K562 (cell line): ENCODE data around the gene CCNY. TPM values are rescaled to one million over a fixed set of nuclear protein-coding genes. Genes with fewer than 3 reads are reported as not detected.

Experiments
- CEBPZ ChIP-seq: fragments of 150-350 bp; IDR thresholded peaks from 2 replicates; pipeline ENCODE4 v1.6.1; 2014; ENCODE audit warnings: low read depth, mild to moderate bottlenecking, low read length, borderline replicate concordance
- MEF2A ChIP-seq: IDR thresholded peaks from 2 replicates; pipeline ENCODE4 v1.6.1; 2011; ENCODE audit warnings: low read depth, mild to moderate bottlenecking, low read length, moderate library complexity; ENCODE audit not compliant: control insufficient read depth
- MITF ChIP-seq: IDR thresholded peaks from 2 replicates; pipeline ENCODE4 v1.6.1; 2014; ENCODE audit warnings: antibody characterized with exemption
- NELFE ChIP-seq: IDR thresholded peaks from 2 replicates; pipeline ENCODE4 v1.6.1; 2011; ENCODE audit warnings: mild to moderate bottlenecking; ENCODE audit not compliant: insufficient read depth, insufficient read length
- NRF1 ChIP-seq, 2 experiments: fragments of 450-650 bp; IDR thresholded peaks in 1 of 2; conservative IDR thresholded peaks in 1 of 2; 2 replicates each; pipeline ENCODE4 v1.6.1; 2014; ENCODE audit warnings: mild to moderate bottlenecking in 2 of 2
- POU5F1 ChIP-seq: fragments of 150-350 bp; IDR thresholded peaks from 2 replicates; pipeline ENCODE4 v1.6.1; 2014; ENCODE audit warnings: borderline replicate concordance, low read length, low read depth, mild to moderate bottlenecking; ENCODE audit not compliant: partially characterized antibody
- PPARD ChIP-seq: fragments of 250-450 bp; sonication (Bioruptor Pico); IDR thresholded peaks from 2 replicates; pipeline ENCODE4 v1.8.0; 2022; ENCODE audit warnings: inconsistent platforms, mild to moderate bottlenecking, moderate library complexity
- PURB ChIP-seq: sonication (generic); formaldehyde crosslinking; IDR thresholded peaks from 2 replicates; pipeline ENCODE4 v1.9.0; 2021; ENCODE audit warnings: low read depth, mild to moderate bottlenecking, missing genetic modification reagents
- SMC3 ChIP-seq: conservative IDR thresholded peaks from 2 replicates; pipeline ENCODE4 v1.6.1; 2011; ENCODE audit warnings: low read depth, low read length, improper control_type of control experiment; ENCODE audit not compliant: insufficient read depth
- THRAP3 ChIP-seq: fragments of 450-650 bp; IDR thresholded peaks from 2 replicates; pipeline ENCODE4 v1.6.1; 2016; ENCODE audit warnings: mild to moderate bottlenecking, inconsistent platforms, borderline replicate concordance
- ZBTB40 ChIP-seq, 2 experiments: fragments of 450-650 bp in 1 of 2; sonication (generic) in 1 of 2; formaldehyde crosslinking in 1 of 2; IDR thresholded peaks; 2 replicates each; pipeline versions ENCODE4 v1.7.1 to v1.9.0; 2016 to 2022; ENCODE audit warnings: inconsistent platforms in 1 of 2, mild to moderate bottlenecking in 1 of 2, missing genetic modification reagents in 1 of 2
- polyA plus RNA-seq, 8 experiments: library from polyadenylated mRNA; depleted of rRNA in 4 of 8; stranded (reverse) in 5 of 8; unstranded in 3 of 8; fragments of >200 nt; fragmentation: Nextera tagmentation in 2 of 8; fragmentation: Illumina TruSeq in 1 of 8; extraction: Ambion mirVana in 2 of 8; extraction: Trizol in 1 of 8; gene quantifications; 2 replicates each; pipeline versions ENCODE4 v1.2.1 to v1.2.3, GENCODE V29; 2011 to 2014; ENCODE audit warnings: inconsistent platforms in 1 of 8, missing spikeins in 1 of 8
- total RNA-seq, 7 experiments: library from RNA; depleted of rRNA in 6 of 7; stranded (reverse); fragments of >200 nt in 6 of 7; fragmentation: Illumina TruSeq in 2 of 7; extraction: Trizol in 2 of 7; gene quantifications; 2 replicates each; pipeline versions ENCODE4 v1.2.1 to v1.2.3, GENCODE V29; 2011 to 2021; ENCODE audit warnings: low replicate concordance in 1 of 7

The CCNY gene
- total and polyA plus RNA-seq, 9 of the 15 experiments (the other 6 are each of a cell fraction or from before 2014, with no cell fraction given): 8.4 to 109 (median 38.6) TPM

- no peak for TF ChIP-seq ZBTB40 (IDR thresholded peaks at IDR 0.05)
- TF ChIP-seq ZBTB40 (CRISPR knock-in tag; IDR thresholded peaks at IDR 0.05): no peak
- TF ChIP-seq PURB (CRISPR knock-in tag): no peak
- no peak for TF ChIP-seq SMC3
- TF ChIP-seq MITF: no peak
- TF ChIP-seq THRAP3: no peak
- TF ChIP-seq MEF2A: no peak
- TF ChIP-seq PPARD (CRISPR knock-in tag): no peak
- TF ChIP-seq CEBPZ: no peak
- no peak for TF ChIP-seq NELFE
- no peak for TF ChIP-seq POU5F1
- TF ChIP-seq NRF1 (conservative IDR thresholded peaks at IDR 0.05 in 1 of 2, IDR thresholded peaks at IDR 0.05 in 1 of 2): no peak
Observed at GRCh38 chr10:35413985-35414861, 77.9 kb downstream of the CCNY start (continued).
